ENCODE data around the gene POU6F2. TPM values are rescaled to one million over a fixed set of nuclear protein-coding genes. Genes with fewer than 3 reads are reported as not detected.

The POU6F2 gene
- polyA plus RNA-seq, 1 experiment = not detected

- CTCF ChIA-PET = no interaction called here
- Histone ChIP-seq H3K27me3 (ENCODE audit: control insufficient read depth, insufficient read depth, low read length) (no peaks in the 10 kb centered on the region), H3K36me3 (ENCODE audit: control insufficient read depth, insufficient read depth, low read length) (no peaks in the 10 kb centered on the region; the same call in 1 of the 2 replicates), H3K4me3 (ENCODE audit: low read depth, low read length) (no peak overlapping the region)
- no peak for TF ChIP-seq CTCF (IDR thresholded peaks at IDR 0.05; ENCODE audit: insufficient read depth, low read depth, low read length)
- DNase-seq (ENCODE audit: low read depth) = no peak
- POLR2A ChIA-PET = no interaction called here
Measured at GRCh38 chr7:39181398-39181797, 203.7 kb downstream of the POU6F2 start.

GRCh38 chr7:39183796-39184195, 206.1 kb downstream of the POU6F2 start:
- CTCF ChIA-PET = no interaction called here
- H3K36me3 ChIP-seq (ENCODE audit: control insufficient read depth, insufficient read depth, low read length) = no peaks in the 10 kb centered on the region; the same call in 1 of the 2 replicates
- H3K27me3 ChIP-seq (ENCODE audit: control insufficient read depth, insufficient read depth, low read length) = no peaks in the 10 kb centered on the region
- DNase-seq (ENCODE audit: low read depth) = no peak
- no peak overlapping the region for H3K4me3 ChIP-seq (ENCODE audit: low read depth, low read length)
- no peak for TF ChIP-seq CTCF (IDR thresholded peaks at IDR 0.05; ENCODE audit: insufficient read depth, low read depth, low read length)
- POLR2A ChIA-PET = no interaction called here

- no peak overlapping the region for H3K4me3 ChIP-seq (ENCODE audit: low read depth, low read length)
- DNase-seq (ENCODE audit: low read depth) = no peak
- TF ChIP-seq CTCF (IDR thresholded peaks at IDR 0.05; ENCODE audit: insufficient read depth, low read depth, low read length) = no peak
- no peaks in the 10 kb centered on the region; the same call in 1 of the 2 replicates for H3K36me3 ChIP-seq (ENCODE audit: control insufficient read depth, insufficient read depth, low read length)
- CTCF ChIA-PET = no interaction called here
- POLR2A ChIA-PET = no interaction called here
- H3K27me3 ChIP-seq (ENCODE audit: control insufficient read depth, insufficient read depth, low read length) = no peaks in the 10 kb centered on the region
Measured at GRCh38 chr7:39184391-39184790, 206.7 kb downstream of the POU6F2 start.

GRCh38 chr7:39186131-39186530, 208.4 kb downstream of the POU6F2 start:
- Histone ChIP-seq H3K27me3 (ENCODE audit: control insufficient read depth, insufficient read depth, low read length) (no peaks in the 10 kb centered on the region), H3K4me3 (ENCODE audit: low read depth, low read length) (no peak overlapping the region), H3K36me3 (ENCODE audit: control insufficient read depth, insufficient read depth, low read length) (no peaks in the 10 kb centered on the region; the same call in 1 of the 2 replicates)
- ChIA-PET CTCF (no interaction called here), POLR2A (no interaction called here)
- no peak for DNase-seq (ENCODE audit: low read depth)
- no peak for TF ChIP-seq CTCF (IDR thresholded peaks at IDR 0.05; ENCODE audit: insufficient read depth, low read depth, low read length)

GRCh38 chr7:39186671-39187070, 209.0 kb downstream of the POU6F2 start:
- no peaks in the 10 kb centered on the region; the same call in 1 of the 2 replicates for H3K36me3 ChIP-seq (ENCODE audit: control insufficient read depth, insufficient read depth, low read length)
- no peak for TF ChIP-seq CTCF (IDR thresholded peaks at IDR 0.05; ENCODE audit: insufficient read depth, low read depth, low read length)
- ChIA-PET CTCF (no interaction called here), POLR2A (no interaction called here)
- H3K4me3 ChIP-seq (ENCODE audit: low read depth, low read length) = no peak overlapping the region
- DNase-seq (ENCODE audit: low read depth) = no peak
- no peaks in the 10 kb centered on the region for H3K27me3 ChIP-seq (ENCODE audit: control insufficient read depth, insufficient read depth, low read length)

All from BJ (cell line).